Measurements from ENCODE around the gene SECISBP2. TPM values are rescaled to one million over a fixed set of nuclear protein-coding genes. Genes with fewer than 3 reads are reported as not detected.
"Not testable (repeated sequence)": the region's sequence is repeated elsewhere in the genome, so short reads cannot be mapped to it uniquely, and the experiment has no call there.

SECISBP2 gene
- total and polyA plus RNA-seq, 9 donors, result 25.8 to 51.1 (median 34.3) TPM

- H3K36me3 ChIP-seq (ENCODE audit: control insufficient read depth, insufficient read depth, low read length), result peaks cover 5% of the 10 kb centered on the region
Observed at GRCh38 chr9:89368978-89369377, 50.7 kb downstream of the SECISBP2 start.

GRCh38 chr9:89370593-89370992, 52.3 kb downstream of the SECISBP2 start:
- Histone ChIP-seq H3K27me3 (ENCODE audit: control insufficient read depth, insufficient read depth, low read length) (no peaks in the 10 kb centered on the region), H3K9me3 (replicated peaks; ENCODE audit: control insufficient read depth, low read depth, low read length) (no peaks in the 10 kb centered on the region), H3K4me3 (ENCODE audit: low read length) (no peak overlapping the region), H3K4me1 (ENCODE audit: control insufficient read depth, insufficient read depth, low read length) (peaks cover 7% of the 10 kb centered on the region), H3K36me3 (ENCODE audit: control insufficient read depth, insufficient read depth, low read length) (peaks cover 2% of the 10 kb centered on the region), H3K27ac (ENCODE audit: low read length) (no peak overlapping the region)
- no peak for DNase-seq
- WGBS (ENCODE audit: insufficient coverage), result 96% methylated on average over 6 of the region's 6 CpGs

More at GRCh38 chr9:89368978-89369377, 50.7 kb downstream of the SECISBP2 start:
- Histone ChIP-seq H3K27ac (ENCODE audit: low read length) (no peak overlapping the region), H3K4me1 (ENCODE audit: control insufficient read depth, insufficient read depth, low read length) (peaks cover 3% of the 10 kb centered on the region), H3K27me3 (ENCODE audit: control insufficient read depth, insufficient read depth, low read length) (no peaks in the 10 kb centered on the region), H3K4me3 (ENCODE audit: low read length) (no peak overlapping the region), H3K9me3 (replicated peaks; ENCODE audit: control insufficient read depth, low read depth, low read length) (no peaks in the 10 kb centered on the region)
- no peak for DNase-seq
- 82% methylated on average over 7 of the region's 8 CpGs for WGBS (ENCODE audit: insufficient coverage)

- H3K27me3 ChIP-seq (ENCODE audit: control insufficient read depth, insufficient read depth, low read length); H3K4me3 ChIP-seq (ENCODE audit: low read length); H3K36me3 ChIP-seq (ENCODE audit: control insufficient read depth, insufficient read depth, low read length); DNase-seq; H3K27ac ChIP-seq (ENCODE audit: low read length); H3K9me3 ChIP-seq (replicated peaks; ENCODE audit: control insufficient read depth, low read depth, low read length); H3K4me1 ChIP-seq (ENCODE audit: control insufficient read depth, insufficient read depth, low read length): not testable (repeated sequence)
- WGBS (ENCODE audit: insufficient coverage), result 79% methylated on average over 2 of the region's 5 CpGs
Observed at GRCh38 chr9:89371791-89372190, 53.5 kb downstream of the SECISBP2 start.

- H3K4me3 ChIP-seq (ENCODE audit: low read length), result no peak overlapping the region
- no peaks in the 10 kb centered on the region for H3K27me3 ChIP-seq (ENCODE audit: control insufficient read depth, insufficient read depth, low read length)
- 63% methylated on average over 14 of the region's 14 CpGs for WGBS (ENCODE audit: insufficient coverage)
- peaks cover 9% of the 10 kb centered on the region for H3K4me1 ChIP-seq (ENCODE audit: control insufficient read depth, insufficient read depth, low read length)
- H3K27ac ChIP-seq (ENCODE audit: low read length), result no peak overlapping the region
- H3K9me3 ChIP-seq (replicated peaks; ENCODE audit: control insufficient read depth, low read depth, low read length), result no peaks in the 10 kb centered on the region
- peaks cover 9% of the 10 kb centered on the region for H3K36me3 ChIP-seq (ENCODE audit: control insufficient read depth, insufficient read depth, low read length)
- DNase-seq, result no peak
Observed at GRCh38 chr9:89372230-89372816, 54.0 kb downstream of the SECISBP2 start.

GRCh38 chr9:89372979-89373378, 54.7 kb downstream of the SECISBP2 start:
- H3K36me3 ChIP-seq (ENCODE audit: control insufficient read depth, insufficient read depth, low read length), result peaks cover 11% of the 10 kb centered on the region
- no peak overlapping the region for H3K27ac ChIP-seq (ENCODE audit: low read length)
- peaks cover 9% of the 10 kb centered on the region for H3K4me1 ChIP-seq (ENCODE audit: control insufficient read depth, insufficient read depth, low read length)
- H3K4me3 ChIP-seq (ENCODE audit: low read length), result no peak overlapping the region
- no peaks in the 10 kb centered on the region for H3K9me3 ChIP-seq (replicated peaks; ENCODE audit: control insufficient read depth, low read depth, low read length)
- no peak for DNase-seq
- WGBS (ENCODE audit: insufficient coverage), result 88% methylated on average over 3 of the region's 8 CpGs
- no peaks in the 10 kb centered on the region for H3K27me3 ChIP-seq (ENCODE audit: control insufficient read depth, insufficient read depth, low read length)

- WGBS (ENCODE audit: insufficient coverage), result no CpG with 5 or more reads among the region's 4 CpGs
- no peak overlapping the region for H3K4me3 ChIP-seq (ENCODE audit: low read length)
- no peak overlapping the region for H3K27ac ChIP-seq (ENCODE audit: low read length)
- H3K9me3 ChIP-seq (replicated peaks; ENCODE audit: control insufficient read depth, low read depth, low read length), result no peaks in the 10 kb centered on the region
- H3K36me3 ChIP-seq (ENCODE audit: control insufficient read depth, insufficient read depth, low read length), result peaks cover 17% of the 10 kb centered on the region
- peaks cover 6% of the 10 kb centered on the region for H3K4me1 ChIP-seq (ENCODE audit: control insufficient read depth, insufficient read depth, low read length)
- H3K27me3 ChIP-seq (ENCODE audit: control insufficient read depth, insufficient read depth, low read length), result no peaks in the 10 kb centered on the region
- DNase-seq, result no peak
Observed at GRCh38 chr9:89374176-89374575, 55.9 kb downstream of the SECISBP2 start.

- peaks cover 14% of the 10 kb centered on the region for H3K36me3 ChIP-seq (ENCODE audit: control insufficient read depth, insufficient read depth, low read length)
- no peak for DNase-seq
- peaks cover 6% of the 10 kb centered on the region for H3K4me1 ChIP-seq (ENCODE audit: control insufficient read depth, insufficient read depth, low read length)
- 56% methylated on average over 6 of the region's 8 CpGs for WGBS (ENCODE audit: insufficient coverage)
- H3K4me3 ChIP-seq (ENCODE audit: low read length), result no peak overlapping the region
- H3K9me3 ChIP-seq (replicated peaks; ENCODE audit: control insufficient read depth, low read depth, low read length), result no peaks in the 10 kb centered on the region
- H3K27ac ChIP-seq (ENCODE audit: low read length), result no peak overlapping the region
- H3K27me3 ChIP-seq (ENCODE audit: control insufficient read depth, insufficient read depth, low read length), result no peaks in the 10 kb centered on the region
Observed at GRCh38 chr9:89375191-89375760, 57.0 kb downstream of the SECISBP2 start.

GRCh38 chr9:89376286-89376685, 58.0 kb downstream of the SECISBP2 start:
- H3K27ac ChIP-seq (ENCODE audit: low read length), result no peak overlapping the region
- no peaks in the 10 kb centered on the region for H3K27me3 ChIP-seq (ENCODE audit: control insufficient read depth, insufficient read depth, low read length)
- peaks cover 17% of the 10 kb centered on the region for H3K36me3 ChIP-seq (ENCODE audit: control insufficient read depth, insufficient read depth, low read length)
- peaks cover 6% of the 10 kb centered on the region for H3K4me1 ChIP-seq (ENCODE audit: control insufficient read depth, insufficient read depth, low read length)
- no peak for DNase-seq
- WGBS (ENCODE audit: insufficient coverage), result 100% methylated on average over 1 of the region's 4 CpGs
- no peak overlapping the region for H3K4me3 ChIP-seq (ENCODE audit: low read length)
- H3K9me3 ChIP-seq (replicated peaks; ENCODE audit: control insufficient read depth, low read depth, low read length), result no peaks in the 10 kb centered on the region

GRCh38 chr9:89376741-89377351, 58.5 kb downstream of the SECISBP2 start:
- WGBS (ENCODE audit: insufficient coverage), result 76% methylated on average over 12 of the region's 17 CpGs
- Histone ChIP-seq H3K27me3 (ENCODE audit: control insufficient read depth, insufficient read depth, low read length) (no peaks in the 10 kb centered on the region), H3K9me3 (replicated peaks; ENCODE audit: control insufficient read depth, low read depth, low read length) (no peaks in the 10 kb centered on the region), H3K27ac (ENCODE audit: low read length) (no peak overlapping the region), H3K4me1 (ENCODE audit: control insufficient read depth, insufficient read depth, low read length) (peaks cover 6% of the 10 kb centered on the region), H3K4me3 (ENCODE audit: low read length) (no peak overlapping the region), H3K36me3 (ENCODE audit: control insufficient read depth, insufficient read depth, low read length) (peaks cover 19% of the 10 kb centered on the region)
- DNase-seq, result no peak

GRCh38 chr9:89377411-89377810, 59.1 kb downstream of the SECISBP2 start:
- H3K4me1 ChIP-seq (ENCODE audit: control insufficient read depth, insufficient read depth, low read length), result peaks cover 6% of the 10 kb centered on the region
- H3K4me3 ChIP-seq (ENCODE audit: low read length), result no peak overlapping the region
- WGBS (ENCODE audit: insufficient coverage), result no CpG with 5 or more reads among the region's 12 CpGs
- H3K27ac ChIP-seq (ENCODE audit: low read length), result no peak overlapping the region
- no peak for DNase-seq
- H3K27me3 ChIP-seq (ENCODE audit: control insufficient read depth, insufficient read depth, low read length), result no peaks in the 10 kb centered on the region
- H3K36me3 ChIP-seq (ENCODE audit: control insufficient read depth, insufficient read depth, low read length), result peaks cover 19% of the 10 kb centered on the region
- no peaks in the 10 kb centered on the region for H3K9me3 ChIP-seq (replicated peaks; ENCODE audit: control insufficient read depth, low read depth, low read length)

Measured in muscle of leg (tissue), 11 donors.